Measurements from ENCODE around the gene TUBGCP5.

GRCh38 chr15:22954326-22954725 lies 85.0 kb downstream of the TUBGCP5 start:
- no peak for TF ChIP-seq RAD21 (IDR thresholded peaks at IDR 0.05; ENCODE audit: insufficient read depth, low read depth, low read length)
- no peak for TF ChIP-seq CTCF (IDR thresholded peaks at IDR 0.05 in 2 of 3, conservative IDR thresholded peaks at IDR 0.05 in 1 of 3; ENCODE audit: control insufficient read depth in 2 of 3, extremely low read depth in 1 of 3, insufficient read depth in 1 of 3, low read depth in 3 of 3, low read length in 3 of 3)
- TF ChIP-seq TAF1 (IDR thresholded peaks at IDR 0.05; ENCODE audit: borderline replicate concordance, low read depth, low read length), result no peak
